ENCODE measurements around the gene ATG2A. TPM values are rescaled to one million over a fixed set of nuclear protein-coding genes. Genes with fewer than 3 reads are reported as not detected.

ATG2A gene
- total RNA-seq (2021; fragmentation: NEBNext Ultra II Directional; extraction: Animal tissue kit (Norgen Biotek cat#: 25700)) (20.9 and 22.1 TPM in 2 replicates), polyA plus RNA-seq (2011; rRNA removed) (12.1 and 19.8 TPM in 2 replicates), polyA minus RNA-seq (2011; rRNA and poly(A)+ RNA removed) (8.1 and 8.8 TPM in 2 replicates)
- 7.3 TPM for polyA plus RNA-seq (2011; cell fraction: cytosol; rRNA removed)
- polyA plus RNA-seq (2011; cell fraction: nucleus; rRNA removed): 29.8 TPM
- 13.2 to 19.6 TPM (median 18.1 TPM) in 4 replicates for polyA plus RNA-seq (2012, experiment 1 of 2)
- polyA plus RNA-seq (2012, experiment 2 of 2): 14.9 TPM
- polyA plus RNA-seq (2013, experiment 1 of 2): 7.1 TPM
- polyA plus RNA-seq (2013, experiment 2 of 2): 7.1 TPM
- 18.1 TPM for polyA minus RNA-seq (2011; cell fraction: cytosol; rRNA and poly(A)+ RNA removed)
- polyA minus RNA-seq (2011; cell fraction: nucleus; rRNA and poly(A)+ RNA removed): 24.5 TPM
- long read RNA-seq, experiment 1, partial matches to known transcripts: 12 of 16 reads
- long read RNA-seq, experiment 1, other reads (novel, unspliced or antisense): 4 of 16 reads
- long read RNA-seq, experiment 2, partial matches to known transcripts: 0 of 1 reads
- long read RNA-seq, experiment 2, other reads (novel, unspliced or antisense): 1 of 1 reads

GRCh38 chr11:64916775-64917662 is at the start of gene ATG2A:
ATG2A (minus strand) TSS chr11:64917209; CDS start chr11:64917135, 74 bp downstream.
- Histone ChIP-seq H3K27ac (ENCODE audit: low read depth, low read length) (peak within 1 kb of the TSS; percentile 45), H2BK12ac (ENCODE audit: low read depth, low read length) (peak within 1 kb of the TSS; percentile 5; the same call in 1 of the 2 replicates)
- POLR2A ChIA-PET (ENCODE audit: partially characterized antibody): interaction anchor here (1.0 to 1.5 kb wide), 6 partner anchors 7 to 55 kb away, joined by 3 to 6 read pairs (median 3); partner anchors contain the start of genes MAJIN and PPP2R5B
- peak; percentile 45; the same call in 1 of the 2 replicates for TF ChIP-seq MAX (IDR thresholded peaks at IDR 0.05)
- peak; percentile 44; the same call in 1 of the 2 replicates for TF ChIP-seq CHD2 (IDR thresholded peaks at IDR 0.05; ENCODE audit: low read length)
- TF ChIP-seq SRF (IDR thresholded peaks at IDR 0.05; ENCODE audit: low read depth, low read length): no peak
- no peak; the same call in 1 of the 2 replicates for TF ChIP-seq POLR2AphosphoS5 (IDR thresholded peaks at IDR 0.05; ENCODE audit: low read depth, low read length)
- no peak for TF ChIP-seq CBX8 (IDR thresholded peaks at IDR 0.05; ENCODE audit: borderline replicate concordance, low read depth, low read length)
- peak; percentile 90 for TF ChIP-seq PHF8 (conservative IDR thresholded peaks at IDR 0.05; ENCODE audit: low read depth, low read length)
- peak; percentile 23; the same call in 1 of the 2 replicates for TF ChIP-seq NRF1 (IDR thresholded peaks at IDR 0.05; ENCODE audit: low read depth, low read length)

More at GRCh38 chr11:64916775-64917662, at the start of gene ATG2A:
- H4K8ac ChIP-seq (ENCODE audit: extremely low read depth, insufficient read depth, low read length): peak within 1 kb of the TSS; percentile 88; the same call in 1 of the 2 replicates
- 0 out of 2 replicates have a peak, but pooled peaks cover 3% of the 10 kb centered on the region for H3K79me1 ChIP-seq (ENCODE audit: low read depth, low read length)
- peak; percentile 99 for FAIRE-seq
- CTCF ChIA-PET (ENCODE audit: partially characterized antibody): interaction anchor here (1.1 to 6.1 kb wide), 8 partner anchors 11 to 97 kb away, joined by 5 to 37 read pairs (median 8); partner anchors contain the start of genes ARL2, BATF2 and GPHA2
- 1% methylated on average over 52 of the region's 57 CpGs; no CpG with 5 or more reads in 1 of the 2 experiments for WGBS, 2 experiments (ENCODE audit: extremely low coverage in 1 of 2, insufficient coverage in 1 of 2, insufficient read length in 1 of 2, insufficient replicate concordance in 2 of 2, low coverage in 1 of 2, low lambda C conversion rate in 2 of 2, missing lambda C conversion rate in 1 of 2)
- H3K4ac ChIP-seq (replicated peaks; ENCODE audit: insufficient read length, low read depth, low read length): peak within 1 kb of the TSS; percentile 57
- peaks cover 13% of the 10 kb centered on the region for H3K23me2 ChIP-seq (ENCODE audit: low read depth, low read length)
- H2BK120ac ChIP-seq (replicated peaks; ENCODE audit: low read depth, low read length): peak within 1 kb of the TSS; percentile 37
- H2AFZ ChIP-seq (ENCODE audit: low read length): peak within 1 kb of the TSS; percentile 38; the same call in 1 of the 2 replicates
- H2BK15ac ChIP-seq (ENCODE audit: low read length): no peak within 1 kb of the TSS
- H3K9me3 ChIP-seq (ENCODE audit: insufficient read depth in 2 of 2, low read depth in 1 of 2, low read length in 1 of 2): no peaks in the 10 kb centered on the region
- DNase-seq (ENCODE audit: low read depth in 1 of 2, low spot score in 2 of 2): peak; percentile 97 to 98
- no peak within 1 kb of the TSS for H3K14ac ChIP-seq (ENCODE audit: insufficient read length)
- H3K23ac ChIP-seq (ENCODE audit: insufficient read length): no peak within 1 kb of the TSS
- H4K20me1 ChIP-seq (replicated peaks in 1 of 2; ENCODE audit: control insufficient read depth in 1 of 2, insufficient read depth in 2 of 2, low read length in 2 of 2): peaks cover 0 to 2% of the 10 kb centered on the region in 2 experiments
- peak within 1 kb of the TSS; percentile 74 to 97 (median 93) for H3K4me3 ChIP-seq (ENCODE audit: extremely low read depth in 1 of 4, insufficient read depth in 2 of 4, low read depth in 3 of 4, low read length in 4 of 4)
- H2BK5ac ChIP-seq (ENCODE audit: low read depth, low read length): peak within 1 kb of the TSS; percentile 41
- peak within 1 kb of the TSS; percentile 82 to 98 (median 89) for H3K9ac ChIP-seq (replicated peaks in 1 of 4; ENCODE audit: extremely low read depth in 1 of 4, low read depth in 3 of 4, low read length in 3 of 4)
- H3K56ac ChIP-seq (replicated peaks; ENCODE audit: insufficient read length, low read depth, low read length): no peak within 1 kb of the TSS
- H3K27me3 ChIP-seq (replicated peaks in 1 of 4; ENCODE audit: control insufficient read depth in 3 of 4, extremely low read depth in 1 of 4, insufficient read depth in 3 of 4, low read length in 3 of 4): no peaks in the 10 kb centered on the region
- no peaks in the 10 kb centered on the region for H3K79me2 ChIP-seq (ENCODE audit: control insufficient read depth in 1 of 2, insufficient read depth in 2 of 2, low read length in 2 of 2)
- peak within 1 kb of the TSS; percentile 65 for H4K5ac ChIP-seq (ENCODE audit: insufficient read length, low read depth, low read length)
- H2BK20ac ChIP-seq (ENCODE audit: low read length): no peak within 1 kb of the TSS
- H3K4me1 ChIP-seq (replicated peaks in 1 of 4; ENCODE audit: control insufficient read depth in 3 of 4, insufficient read depth in 4 of 4, low read length in 3 of 4): peaks cover 0 to 11% (median 4%) of the 10 kb centered on the region in 4 experiments; a peak in 5 of 7 replicates
- H3K36me3 ChIP-seq (ENCODE audit: control insufficient read depth in 2 of 4, insufficient read depth in 4 of 4, low read length in 3 of 4): peaks cover 0 to 3% (median 0%) of the 10 kb centered on the region in 4 experiments; a peak in 3 of 8 replicates
- H3K4me2 ChIP-seq (ENCODE audit: insufficient read depth in 1 of 2, low read depth in 2 of 2, low read length in 2 of 2): peak within 1 kb of the TSS; percentile 88 to 98
- 0 out of 2 replicates have a peak within 1 kb of the TSS, but pooled peaks have one; percentile 81 for H3K18ac ChIP-seq (ENCODE audit: extremely low read depth, low read length)
- no peak within 1 kb of the TSS for H4K91ac ChIP-seq (replicated peaks; ENCODE audit: insufficient read length, low read length)
- H2AK5ac ChIP-seq (ENCODE audit: low read depth, low read length): peak within 1 kb of the TSS; percentile 49; the same call in 1 of the 2 replicates
